Erythroblast (primary cell): ENCODE data around the gene GBF1.

Experiments
- GATA1 ChIP-seq: IDR thresholded peaks from 2 replicates; pipeline ENCODE4 v1.6.1; 2011; ENCODE audit warnings: low read depth, mild to moderate bottlenecking, control low read depth, low read length, moderate library complexity
- POLR2A ChIP-seq: IDR thresholded peaks from 2 replicates; pipeline ENCODE4 v1.6.1; 2011; ENCODE audit warnings: mild to moderate bottlenecking, low read length

DNA sequence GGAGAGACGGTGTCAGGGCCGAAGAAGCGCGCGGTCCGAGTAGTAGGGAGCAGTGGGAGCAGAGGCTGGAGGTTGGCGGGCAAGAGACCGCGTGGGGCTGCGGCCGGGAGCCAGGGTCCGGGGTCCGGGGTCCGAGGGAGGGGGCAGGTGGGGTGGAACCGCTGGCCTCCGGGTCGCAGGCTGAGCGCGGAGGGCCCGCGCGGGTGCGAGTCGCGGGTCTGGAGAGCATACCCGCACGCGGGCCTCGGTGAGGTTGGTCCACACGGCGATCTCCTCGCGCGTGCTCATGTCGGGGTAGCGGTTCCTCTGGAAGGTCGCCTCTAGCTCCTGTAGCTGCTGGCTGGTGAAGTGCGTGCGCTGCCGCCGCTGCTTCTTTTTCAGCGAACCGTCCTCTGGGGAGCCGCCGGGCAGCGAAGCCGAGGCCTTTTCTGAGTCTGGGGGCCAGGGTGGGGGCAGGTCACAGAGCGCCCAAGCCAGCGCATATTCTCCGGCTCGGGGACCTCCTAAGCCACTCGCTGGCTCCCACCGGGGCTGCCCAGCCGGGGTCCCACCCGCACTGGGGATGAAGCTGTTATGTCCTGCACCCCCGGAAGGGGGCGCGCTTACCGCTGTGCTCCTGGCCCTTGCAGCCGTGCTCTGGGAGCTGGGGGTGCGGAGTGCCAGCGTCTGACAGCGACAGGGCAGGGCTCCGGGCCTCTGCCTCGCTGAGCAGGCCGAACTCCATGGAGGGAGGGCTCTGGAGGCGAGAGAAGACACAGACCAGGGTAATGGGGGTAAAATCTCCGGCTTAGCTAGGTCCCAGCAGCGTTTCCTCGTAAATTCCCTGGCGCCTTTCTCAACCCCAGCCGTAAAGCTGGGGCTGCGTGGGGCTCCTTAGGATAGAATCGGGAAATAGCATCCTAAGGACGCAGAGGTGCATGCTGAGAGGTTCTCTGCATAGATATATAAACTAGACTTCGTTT lies 13.7 kb upstream of the GBF1 start:
- TF ChIP-seq POLR2A (no peak), GATA1 (no peak)
